Measurements from ENCODE around the gene PADI2. TPM values are rescaled to one million over a fixed set of nuclear protein-coding genes. Genes with fewer than 3 reads are reported as not detected.
A peak's percentile ranks its signal among the peaks of the same experiment; 100 is the strongest.

Gene PADI2
- total and polyA plus RNA-seq, 2 donors, result 1.4 to 3.6 TPM

DNA sequence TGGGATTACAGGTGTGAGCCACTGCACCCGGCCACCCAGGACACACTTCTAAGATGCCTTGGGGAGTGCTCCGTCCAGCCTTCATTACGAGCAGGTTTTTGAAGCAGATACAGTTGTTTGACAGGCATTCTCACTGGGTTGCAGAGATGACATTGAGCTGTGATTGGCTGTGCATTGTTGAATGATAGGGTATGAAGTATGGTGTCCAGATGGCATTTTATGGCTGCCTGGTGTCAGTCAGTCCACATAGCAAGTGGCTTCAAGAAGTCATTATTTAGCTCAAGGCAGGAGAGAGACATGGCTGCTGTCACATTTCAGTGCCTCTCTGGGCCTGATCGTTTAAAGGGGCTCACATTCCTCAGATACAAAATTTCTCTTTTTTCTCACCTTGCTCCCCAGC lies 14.8 kb upstream of the PADI2 start:
- Histone ChIP-seq H3K36me3 (ENCODE audit: control insufficient read depth in 2 of 2, insufficient read depth in 2 of 2, low read length in 1 of 2) (no peaks in the 10 kb centered on the region), H3K4me3 (ENCODE audit: low read length in 2 of 2) (no peak overlapping the region), H3K9me3 (ENCODE audit: control insufficient read depth in 2 of 2, insufficient read depth in 1 of 2, low read length in 1 of 2) (no peaks in the 10 kb centered on the region), H3K27me3 (ENCODE audit: control insufficient read depth in 2 of 2, insufficient read depth in 1 of 2, low read length in 1 of 2) (peaks cover 0 to 9% of the 10 kb centered on the region in 2 donors), H3K4me1 (ENCODE audit: control insufficient read depth in 2 of 2, insufficient read depth in 2 of 2, low read length in 2 of 2) (no peaks in the 10 kb centered on the region), H3K27ac (ENCODE audit: low read depth in 1 of 2, low read length in 1 of 2) (no peak overlapping the region)
- no peak for DNase-seq (ENCODE audit: low read depth in 6 of 9, low spot score in 9 of 9)
- 96% methylated on average over 4 of the region's 4 CpGs for WGBS

DNA sequence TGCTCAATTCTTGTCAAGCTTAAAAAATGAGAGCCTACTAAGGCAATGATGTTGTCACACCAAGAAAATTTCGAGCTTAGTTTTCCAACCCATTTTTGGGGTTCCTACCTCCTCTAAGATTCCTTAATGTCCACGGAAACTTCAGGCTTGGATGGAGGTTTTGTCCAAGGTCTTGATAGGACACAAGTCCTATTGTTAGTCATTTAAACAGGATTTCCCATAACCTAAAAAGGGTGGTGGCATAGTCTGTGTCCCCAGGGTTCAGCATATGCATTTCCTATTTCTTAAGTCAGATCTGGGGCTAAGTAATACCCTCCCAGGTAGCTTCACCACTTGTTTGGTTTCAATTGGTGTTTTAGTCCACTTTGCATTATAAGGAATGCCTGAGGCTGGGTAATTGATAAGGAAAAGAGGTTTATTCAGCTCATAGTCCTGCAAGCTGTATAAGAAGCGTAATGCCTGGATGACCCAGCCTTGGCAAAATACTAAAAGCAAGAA lies 10.9 kb upstream of the PADI2 start:
- H3K36me3 ChIP-seq (ENCODE audit: control insufficient read depth in 2 of 2, insufficient read depth in 2 of 2, low read length in 1 of 2), result no peaks in the 10 kb centered on the region
- WGBS, result 94% methylated on average over 3 of the region's 3 CpGs
- no peaks in the 10 kb centered on the region for H3K9me3 ChIP-seq (ENCODE audit: control insufficient read depth in 2 of 2, insufficient read depth in 1 of 2, low read length in 1 of 2)
- no peak overlapping the region for H3K27ac ChIP-seq (ENCODE audit: low read depth in 1 of 2, low read length in 1 of 2)
- DNase-seq (ENCODE audit: low read depth in 6 of 9, low spot score in 9 of 9), result no peak
- H3K4me3 ChIP-seq (ENCODE audit: low read length in 2 of 2), result no peak overlapping the region
- no peaks in the 10 kb centered on the region for H3K4me1 ChIP-seq (ENCODE audit: control insufficient read depth in 2 of 2, insufficient read depth in 2 of 2, low read length in 2 of 2)
- peaks cover 0 to 2% of the 10 kb centered on the region in 2 donors for H3K27me3 ChIP-seq (ENCODE audit: control insufficient read depth in 2 of 2, insufficient read depth in 1 of 2, low read length in 1 of 2)

DNA sequence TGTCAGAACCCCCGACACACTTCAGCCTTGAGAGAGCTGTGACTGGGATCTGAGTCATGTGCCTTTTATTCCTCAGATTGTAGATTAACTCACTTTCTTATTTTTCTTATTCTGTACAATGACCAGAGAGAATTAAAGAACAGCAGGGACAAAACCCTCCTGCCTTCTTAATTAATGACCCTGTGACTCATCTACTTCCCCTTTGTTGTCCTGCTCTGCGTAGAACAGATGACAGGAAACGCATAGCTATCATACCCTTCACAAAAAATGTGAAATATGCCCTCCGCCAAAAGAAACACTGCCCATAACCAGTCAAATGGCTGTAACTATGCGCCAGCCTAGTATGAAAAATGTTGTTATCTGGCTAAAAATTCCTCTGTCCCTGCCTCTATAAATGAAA lies 9.1 kb upstream of the PADI2 start:
- Histone ChIP-seq H3K27ac (ENCODE audit: low read depth in 1 of 2, low read length in 1 of 2) (no peak overlapping the region), H3K4me1 (ENCODE audit: control insufficient read depth in 2 of 2, insufficient read depth in 2 of 2, low read length in 2 of 2) (no peaks in the 10 kb centered on the region), H3K36me3 (ENCODE audit: control insufficient read depth in 2 of 2, insufficient read depth in 2 of 2, low read length in 1 of 2) (no peaks in the 10 kb centered on the region), H3K4me3 (ENCODE audit: low read length in 2 of 2) (no peak overlapping the region), H3K27me3 (ENCODE audit: control insufficient read depth in 2 of 2, insufficient read depth in 1 of 2, low read length in 1 of 2) (peaks cover 0 to 2% of the 10 kb centered on the region in 2 donors), H3K9me3 (ENCODE audit: control insufficient read depth in 2 of 2, insufficient read depth in 1 of 2, low read length in 1 of 2) (no peaks in the 10 kb centered on the region)
- WGBS, result 26% methylated on average over 5 of the region's 5 CpGs
- DNase-seq (ENCODE audit: low read depth in 6 of 9, low spot score in 9 of 9), result no peak

DNA sequence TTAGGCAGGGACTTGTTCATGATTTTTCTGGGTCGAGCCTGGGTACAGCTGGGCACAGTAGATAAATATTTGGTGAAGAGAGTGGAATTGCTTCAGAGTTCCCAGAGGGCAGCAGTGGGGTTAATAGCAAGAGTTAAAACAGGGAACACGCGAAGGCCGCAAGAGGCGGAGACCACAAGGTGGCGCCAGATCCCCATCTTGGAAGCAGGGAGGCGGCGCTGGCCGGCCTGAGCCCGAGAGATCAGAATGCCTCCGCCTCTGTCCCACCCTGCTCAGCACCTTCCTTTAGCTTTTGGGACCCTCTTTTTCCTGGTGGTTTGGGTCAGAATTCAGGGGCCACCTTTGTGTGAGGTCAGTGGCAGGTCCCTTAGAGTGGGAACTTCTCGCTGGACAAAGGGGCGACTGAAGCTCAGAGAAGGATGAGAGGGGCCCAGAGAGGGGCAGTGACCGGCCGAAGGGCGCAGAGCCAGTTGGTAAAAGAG lies 6.5 kb upstream of the PADI2 start:
- H3K4me1 ChIP-seq (ENCODE audit: control insufficient read depth in 2 of 2, insufficient read depth in 2 of 2, low read length in 2 of 2), result no peaks in the 10 kb centered on the region
- H3K27ac ChIP-seq (ENCODE audit: low read depth in 1 of 2, low read length in 1 of 2), result no peak overlapping the region
- WGBS, result 28% methylated on average over 16 of the region's 16 CpGs
- H3K36me3 ChIP-seq (ENCODE audit: control insufficient read depth in 2 of 2, insufficient read depth in 2 of 2, low read length in 1 of 2), result no peaks in the 10 kb centered on the region
- no peak overlapping the region for H3K4me3 ChIP-seq (ENCODE audit: low read length in 2 of 2)
- peaks cover 2 to 10% of the 10 kb centered on the region in 2 donors for H3K27me3 ChIP-seq (ENCODE audit: control insufficient read depth in 2 of 2, insufficient read depth in 1 of 2, low read length in 1 of 2)
- H3K9me3 ChIP-seq (ENCODE audit: control insufficient read depth in 2 of 2, insufficient read depth in 1 of 2, low read length in 1 of 2), result no peaks in the 10 kb centered on the region
- peak; percentile 41 to 85 (median 69) for DNase-seq (ENCODE audit: low read depth in 6 of 9, low spot score in 9 of 9)

DNA sequence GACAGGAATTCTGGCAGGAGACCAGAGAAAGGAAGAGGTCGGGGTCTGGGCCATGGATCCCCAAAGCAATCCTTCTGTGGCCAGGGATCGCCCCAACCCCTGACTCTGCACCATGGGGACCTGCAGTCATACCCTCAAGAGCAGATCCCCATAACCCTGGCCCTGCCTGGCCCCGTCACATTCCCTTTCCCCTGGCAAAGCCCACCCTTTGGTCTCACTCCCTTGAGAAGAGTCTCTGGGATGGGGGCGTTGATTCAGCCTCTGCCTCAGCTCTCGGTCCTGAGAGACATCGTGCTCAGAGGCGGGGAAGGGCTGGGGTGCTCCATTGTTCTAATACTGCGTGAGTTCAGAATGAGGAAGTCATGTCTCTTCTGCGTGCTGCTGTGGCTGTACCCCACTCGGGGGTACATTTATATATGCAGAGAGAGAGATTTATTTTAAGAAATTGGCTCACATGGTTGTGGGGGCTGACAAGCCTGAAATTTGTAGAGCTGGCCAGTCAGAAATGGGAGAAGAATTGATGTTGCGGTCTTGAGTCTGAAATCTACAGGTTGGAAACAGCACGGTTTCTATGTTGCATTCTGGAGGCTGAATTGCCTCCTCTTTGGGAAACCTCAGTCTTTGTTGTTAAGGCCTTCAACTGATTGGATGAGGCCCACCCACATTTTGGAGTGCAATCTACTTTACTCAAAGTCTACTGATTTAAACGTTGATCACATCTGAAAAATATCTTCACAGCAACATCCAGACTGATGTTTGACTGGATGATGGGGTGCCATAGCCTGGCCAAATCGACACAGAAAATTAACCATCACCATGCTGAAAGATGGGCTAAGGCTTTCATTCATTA lies 4.2 kb upstream of the PADI2 start:
- Histone ChIP-seq H3K27me3 (ENCODE audit: control insufficient read depth in 2 of 2, insufficient read depth in 1 of 2, low read length in 1 of 2) (peaks cover 13 to 31% of the 10 kb centered on the region in 2 donors), H3K4me3 (ENCODE audit: low read length in 2 of 2) (no peak overlapping the region), H3K9me3 (ENCODE audit: control insufficient read depth in 2 of 2, insufficient read depth in 1 of 2, low read length in 1 of 2) (peaks cover 0 to 5% of the 10 kb centered on the region in 2 donors), H3K36me3 (ENCODE audit: control insufficient read depth in 2 of 2, insufficient read depth in 2 of 2, low read length in 1 of 2) (no peaks in the 10 kb centered on the region), H3K4me1 (ENCODE audit: control insufficient read depth in 2 of 2, insufficient read depth in 2 of 2, low read length in 2 of 2) (no peaks in the 10 kb centered on the region), H3K27ac (ENCODE audit: low read depth in 1 of 2, low read length in 1 of 2) (no peak overlapping the region)
- no peak for DNase-seq (ENCODE audit: low read depth in 6 of 9, low spot score in 9 of 9)
- 69% methylated on average over 14 of the region's 14 CpGs for WGBS

DNA sequence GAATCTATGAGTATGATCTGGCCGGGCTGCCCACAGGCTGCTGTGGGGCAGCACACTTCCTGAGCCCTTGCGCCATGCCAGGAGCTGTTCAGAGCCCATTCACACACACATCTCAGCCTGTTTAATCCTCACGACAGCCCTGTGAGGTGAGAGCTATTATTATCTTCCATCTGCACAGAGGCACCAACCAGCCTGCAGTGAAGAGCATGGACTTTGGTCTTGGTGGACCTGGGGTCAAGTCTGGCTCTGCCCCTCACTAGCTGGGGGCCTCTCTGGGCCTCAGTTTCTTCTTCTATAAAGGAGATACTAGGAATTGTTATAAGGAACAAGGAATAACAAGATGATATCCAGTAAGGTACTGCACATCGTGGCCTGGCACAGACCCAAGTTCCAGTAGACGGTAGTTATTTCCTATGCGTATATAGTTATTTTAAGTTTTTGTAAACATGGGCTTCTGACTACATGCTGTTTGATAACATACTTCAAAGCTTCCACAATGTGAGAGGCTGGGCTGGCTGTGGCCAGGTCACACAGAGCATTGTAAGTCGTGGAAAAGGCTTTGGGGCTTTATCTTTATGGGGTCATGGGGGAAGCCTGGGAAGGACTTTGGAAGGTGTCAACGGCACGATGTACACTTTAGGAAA lies 3.4 kb upstream of the PADI2 start:
- Histone ChIP-seq H3K4me1 (ENCODE audit: control insufficient read depth in 2 of 2, insufficient read depth in 2 of 2, low read length in 2 of 2) (no peaks in the 10 kb centered on the region), H3K4me3 (ENCODE audit: low read length in 2 of 2) (no peak overlapping the region), H3K27ac (ENCODE audit: low read depth in 1 of 2, low read length in 1 of 2) (no peak overlapping the region), H3K27me3 (ENCODE audit: control insufficient read depth in 2 of 2, insufficient read depth in 1 of 2, low read length in 1 of 2) (peaks cover 17 to 39% of the 10 kb centered on the region in 2 donors), H3K36me3 (ENCODE audit: control insufficient read depth in 2 of 2, insufficient read depth in 2 of 2, low read length in 1 of 2) (no peaks in the 10 kb centered on the region), H3K9me3 (ENCODE audit: control insufficient read depth in 2 of 2, insufficient read depth in 1 of 2, low read length in 1 of 2) (peaks cover 0 to 5% of the 10 kb centered on the region in 2 donors)
- WGBS, result 64% methylated on average over 9 of the region's 9 CpGs
- no peak for DNase-seq (ENCODE audit: low read depth in 6 of 9, low spot score in 9 of 9)

DNA sequence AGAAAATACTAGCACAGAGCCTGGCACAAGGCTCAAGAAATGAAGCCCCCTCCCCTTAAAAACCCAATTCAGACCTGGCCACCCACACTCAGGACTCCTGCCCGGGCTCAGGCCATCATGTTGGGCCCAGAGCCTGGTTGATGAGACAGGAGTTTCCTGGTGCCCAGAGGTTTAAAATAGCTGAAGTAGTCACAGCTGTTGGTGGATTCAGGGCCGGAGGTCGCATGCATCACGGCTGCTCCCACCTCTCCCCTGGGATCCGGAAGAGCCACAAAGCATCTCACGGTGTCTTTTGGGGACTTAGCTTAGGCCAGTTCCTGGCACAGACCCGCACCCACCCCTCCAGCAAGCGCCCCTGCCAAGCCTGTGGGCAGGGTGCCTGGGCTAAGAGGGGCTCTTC lies 2.6 kb upstream of the PADI2 start:
- peaks cover 0 to 5% of the 10 kb centered on the region in 2 donors for H3K9me3 ChIP-seq (ENCODE audit: control insufficient read depth in 2 of 2, insufficient read depth in 1 of 2, low read length in 1 of 2)
- 98% methylated on average over 8 of the region's 8 CpGs for WGBS
- H3K4me3 ChIP-seq (ENCODE audit: low read length in 2 of 2), result no peak overlapping the region
- no peak overlapping the region for H3K27ac ChIP-seq (ENCODE audit: low read depth in 1 of 2, low read length in 1 of 2)
- H3K4me1 ChIP-seq (ENCODE audit: control insufficient read depth in 2 of 2, insufficient read depth in 2 of 2, low read length in 2 of 2), result no peaks in the 10 kb centered on the region
- no peaks in the 10 kb centered on the region for H3K36me3 ChIP-seq (ENCODE audit: control insufficient read depth in 2 of 2, insufficient read depth in 2 of 2, low read length in 1 of 2)
- DNase-seq (ENCODE audit: low read depth in 6 of 9, low spot score in 9 of 9), result no peak
- H3K27me3 ChIP-seq (ENCODE audit: control insufficient read depth in 2 of 2, insufficient read depth in 1 of 2, low read length in 1 of 2), result peaks cover 20 to 46% of the 10 kb centered on the region in 2 donors

DNA sequence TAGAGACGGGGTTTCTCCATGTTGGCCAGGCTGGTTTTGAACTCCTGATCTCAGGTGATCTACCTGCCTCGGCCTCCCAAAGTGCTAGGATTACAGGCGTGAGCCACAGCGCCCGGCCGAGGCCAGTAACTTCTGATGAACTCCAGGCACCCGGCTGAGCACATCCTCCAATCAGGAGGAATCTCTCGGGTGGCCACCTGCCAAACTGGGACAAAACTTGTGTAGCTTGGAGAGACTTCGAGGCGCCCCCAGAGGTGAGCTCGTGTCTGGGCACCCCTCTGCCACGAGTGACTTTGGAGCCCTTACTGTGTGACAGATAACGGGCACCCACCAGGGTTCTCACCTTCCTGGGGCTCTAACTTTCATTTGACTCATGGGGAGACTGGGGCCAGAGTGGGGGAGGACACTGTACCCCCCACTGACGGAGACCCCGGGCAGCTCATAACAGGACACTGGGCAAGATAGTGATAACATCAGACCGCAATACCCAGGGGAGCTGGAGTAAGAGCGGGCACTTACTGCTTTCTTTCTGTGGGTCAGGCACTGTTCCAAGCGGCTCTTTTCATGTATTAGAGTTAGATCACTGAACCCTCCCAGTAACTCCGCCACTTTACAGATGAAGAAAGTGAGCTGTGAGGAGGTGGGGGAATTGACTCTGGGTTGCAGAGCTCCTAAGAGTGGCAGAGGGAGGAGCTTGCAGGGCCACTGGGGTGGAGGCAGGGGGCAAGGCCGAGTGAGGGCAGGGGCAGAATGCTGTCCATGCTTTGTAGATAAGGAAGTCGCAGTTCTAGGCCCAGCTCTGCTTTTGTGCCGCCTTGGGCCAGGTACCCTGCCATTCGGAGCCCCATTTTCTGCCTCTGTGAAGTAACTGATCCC lies 1.9 kb upstream of the PADI2 start:
- no peak overlapping the region for H3K27ac ChIP-seq (ENCODE audit: low read depth in 1 of 2, low read length in 1 of 2)
- whole genome bisulfite sequencing, result 95% methylated on average over 23 of the region's 23 CpGs
- H3K4me1 ChIP-seq (ENCODE audit: control insufficient read depth in 2 of 2, insufficient read depth in 2 of 2, low read length in 2 of 2), result no peaks in the 10 kb centered on the region
- H3K9me3 ChIP-seq (ENCODE audit: control insufficient read depth in 2 of 2, insufficient read depth in 1 of 2, low read length in 1 of 2), result peaks cover 0 to 5% of the 10 kb centered on the region in 2 donors
- H3K36me3 ChIP-seq (ENCODE audit: control insufficient read depth in 2 of 2, insufficient read depth in 2 of 2, low read length in 1 of 2), result no peaks in the 10 kb centered on the region
- no peak for DNase-seq (ENCODE audit: low read depth in 6 of 9, low spot score in 9 of 9)
- H3K4me3 ChIP-seq (ENCODE audit: low read length in 2 of 2), result no peak overlapping the region
- peaks cover 20 to 52% of the 10 kb centered on the region in 2 donors for H3K27me3 ChIP-seq (ENCODE audit: control insufficient read depth in 2 of 2, insufficient read depth in 1 of 2, low read length in 1 of 2)

Measured in thymus (tissue), 11 donors.